LNCAP (cell line): Measurements from ENCODE around the gene BRINP2.

Experiments
- TF ChIP-seq, protein P1 (sequence below): fragments of 450-650 bp; IDR thresholded peaks from 2 replicates; pipeline ENCODE4 v1.5.1; 2017; ENCODE audit warnings: mild to moderate bottlenecking

The BRINP2 gene

DNA sequence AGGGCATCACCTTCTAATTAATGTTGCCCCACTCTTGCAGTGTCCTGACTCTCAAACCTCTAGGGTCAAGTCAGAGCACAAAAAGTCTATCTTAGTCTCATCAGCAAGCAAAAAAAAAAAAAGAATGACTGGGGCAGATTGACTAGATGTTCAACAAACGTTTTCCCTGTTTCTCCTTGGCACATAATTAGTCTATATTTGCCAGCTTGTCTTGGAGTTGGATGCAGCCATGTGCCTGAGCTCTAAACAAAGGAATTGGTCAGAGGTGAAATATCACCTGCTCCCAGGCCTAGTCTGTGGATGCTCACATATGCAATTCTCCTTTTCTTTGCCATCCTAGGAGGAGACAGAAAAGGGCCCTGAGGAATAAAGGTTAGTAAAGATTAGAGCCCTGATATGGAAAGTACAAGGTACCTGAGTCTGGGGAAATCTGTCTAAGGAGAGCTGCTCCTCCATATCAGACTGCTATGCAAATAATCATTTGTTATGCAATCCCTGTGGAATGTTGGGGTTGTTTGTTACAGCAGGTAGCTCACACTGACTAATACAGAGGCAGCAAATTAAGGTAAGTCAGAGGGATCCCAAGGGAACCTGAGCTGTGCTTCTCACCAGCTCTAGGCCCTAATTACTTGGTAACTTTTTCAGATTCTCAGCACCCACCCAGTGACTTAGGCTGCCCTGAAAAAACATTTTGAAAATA, 130.8 kb downstream of the BRINP2 start:
- TF ChIP-seq, protein P1, sequence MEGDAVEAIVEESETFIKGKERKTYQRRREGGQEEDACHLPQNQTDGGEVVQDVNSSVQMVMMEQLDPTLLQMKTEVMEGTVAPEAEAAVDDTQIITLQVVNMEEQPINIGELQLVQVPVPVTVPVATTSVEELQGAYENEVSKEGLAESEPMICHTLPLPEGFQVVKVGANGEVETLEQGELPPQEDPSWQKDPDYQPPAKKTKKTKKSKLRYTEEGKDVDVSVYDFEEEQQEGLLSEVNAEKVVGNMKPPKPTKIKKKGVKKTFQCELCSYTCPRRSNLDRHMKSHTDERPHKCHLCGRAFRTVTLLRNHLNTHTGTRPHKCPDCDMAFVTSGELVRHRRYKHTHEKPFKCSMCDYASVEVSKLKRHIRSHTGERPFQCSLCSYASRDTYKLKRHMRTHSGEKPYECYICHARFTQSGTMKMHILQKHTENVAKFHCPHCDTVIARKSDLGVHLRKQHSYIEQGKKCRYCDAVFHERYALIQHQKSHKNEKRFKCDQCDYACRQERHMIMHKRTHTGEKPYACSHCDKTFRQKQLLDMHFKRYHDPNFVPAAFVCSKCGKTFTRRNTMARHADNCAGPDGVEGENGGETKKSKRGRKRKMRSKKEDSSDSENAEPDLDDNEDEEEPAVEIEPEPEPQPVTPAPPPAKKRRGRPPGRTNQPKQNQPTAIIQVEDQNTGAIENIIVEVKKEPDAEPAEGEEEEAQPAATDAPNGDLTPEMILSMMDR: no peak

DNA sequence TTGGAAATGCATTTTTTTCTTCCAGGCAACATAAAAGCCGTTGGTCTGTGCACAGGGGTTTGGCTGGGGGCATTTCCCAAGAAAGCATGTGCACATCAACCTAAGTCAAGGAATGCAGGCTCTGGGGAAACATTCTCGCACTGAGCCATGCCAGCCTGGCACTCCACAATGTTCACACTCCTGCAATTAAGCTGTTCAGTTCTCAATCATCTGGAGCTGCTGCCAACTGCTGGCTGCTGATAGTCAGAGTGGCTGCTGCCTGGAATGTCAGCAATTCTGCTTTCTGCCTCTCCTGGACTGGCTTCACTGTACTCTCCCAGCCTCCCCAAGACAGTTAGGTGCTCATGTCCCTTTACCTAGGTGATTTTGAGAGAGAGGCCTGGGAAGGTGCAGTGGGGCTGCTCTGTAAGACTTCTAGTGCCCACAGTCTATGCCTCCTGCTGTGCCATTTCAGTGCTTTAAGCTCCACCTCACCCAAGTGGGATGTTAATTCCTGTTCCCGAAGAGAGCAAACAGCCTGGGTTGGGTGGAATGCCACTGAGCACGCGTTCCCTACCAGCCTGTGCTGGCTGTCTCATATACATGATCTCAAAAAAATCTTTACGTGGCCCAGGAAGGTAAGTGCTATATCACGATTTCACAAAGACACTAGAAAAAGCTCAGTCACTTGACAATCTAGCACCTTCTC, 131.7 kb downstream of the BRINP2 start:
- TF ChIP-seq, protein P1: no peak

DNA sequence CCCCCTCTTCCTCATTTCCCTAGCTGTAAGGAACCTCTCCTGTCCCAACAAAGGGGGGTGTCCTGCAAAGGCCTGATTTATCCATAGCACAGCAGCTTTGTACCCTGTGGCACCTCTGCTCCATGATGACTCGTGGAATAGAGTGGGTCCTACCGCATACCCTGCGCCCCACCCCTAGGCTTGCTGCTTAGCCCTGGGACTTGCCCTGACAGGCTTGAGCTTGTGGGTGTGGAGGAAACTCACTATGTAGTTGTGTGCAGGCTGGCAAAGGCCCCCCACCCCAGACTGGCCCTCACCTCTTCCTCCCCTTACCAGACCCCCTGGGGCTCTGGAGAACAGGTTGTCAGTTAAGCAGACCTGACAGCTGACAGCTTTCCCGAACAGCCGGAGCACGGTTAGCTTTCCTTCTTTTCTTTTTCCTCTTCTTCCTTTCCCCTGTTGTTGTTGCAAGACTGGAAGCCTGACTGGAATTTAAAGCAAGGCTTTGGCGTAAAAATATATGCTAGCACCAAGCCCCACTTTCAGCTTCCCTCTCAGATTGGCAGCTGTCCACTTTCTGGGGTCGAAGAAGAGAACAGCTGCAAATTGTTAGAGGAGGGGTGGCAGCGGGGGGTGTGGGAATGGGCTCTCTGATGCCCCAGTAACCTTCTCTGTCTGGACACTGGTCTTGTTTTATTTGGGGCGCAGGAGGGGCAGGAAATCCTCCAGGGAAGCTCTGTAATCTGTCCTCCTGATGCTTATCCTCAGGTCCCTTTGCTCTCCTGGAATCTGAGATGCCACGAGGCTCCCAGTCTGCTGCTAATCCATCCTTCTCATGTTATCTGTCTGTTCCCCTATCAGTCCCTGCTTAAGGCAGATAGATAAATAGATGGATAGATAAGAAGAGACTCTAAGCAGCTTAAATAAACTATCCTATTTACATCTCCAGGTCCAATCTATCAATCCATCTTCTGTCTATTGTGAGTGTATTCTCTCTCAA, 134.6 kb downstream of the BRINP2 start:
- TF ChIP-seq, protein P1: no peak

DNA sequence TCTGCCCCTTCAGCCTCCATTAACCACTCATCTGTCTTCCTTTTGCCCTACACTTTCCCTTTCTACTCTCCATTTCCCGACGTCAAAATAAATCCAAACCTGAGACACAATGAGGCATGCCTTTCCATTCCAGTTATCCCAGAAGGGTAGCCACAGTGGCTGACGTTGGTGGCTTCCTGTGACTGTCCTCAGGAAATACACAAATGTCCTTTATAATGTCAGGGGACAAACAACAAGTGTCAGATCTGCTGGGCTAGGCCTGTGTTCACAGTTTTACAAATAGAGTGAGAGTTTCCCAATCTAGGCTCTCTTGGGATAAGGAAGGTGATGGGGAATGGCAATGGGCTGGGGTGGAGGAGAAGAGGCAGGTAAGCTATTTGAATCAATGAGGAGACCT, 135.3 kb downstream of the BRINP2 start:
- TF ChIP-seq, protein P1: no peak

DNA sequence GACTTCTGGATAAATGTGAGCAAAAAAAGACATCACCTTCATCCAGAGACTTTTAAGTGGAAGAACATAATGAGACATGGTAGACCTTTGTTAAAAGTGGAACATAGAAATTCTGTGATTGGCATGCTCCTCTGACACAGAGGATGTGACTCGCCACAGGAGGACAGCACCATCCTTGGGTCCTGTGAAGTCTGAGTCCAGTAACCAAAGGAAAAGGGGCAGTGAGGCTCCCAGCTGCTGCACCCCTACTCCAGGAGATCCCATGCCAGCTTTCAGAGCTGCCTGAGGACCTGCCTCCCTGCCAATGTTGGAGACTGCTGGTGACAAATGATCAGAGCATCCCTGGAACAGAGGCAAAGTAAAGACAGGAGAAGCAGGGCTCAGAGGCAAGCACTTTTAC, 136.2 kb downstream of the BRINP2 start:
- TF ChIP-seq, protein P1: no peak

DNA sequence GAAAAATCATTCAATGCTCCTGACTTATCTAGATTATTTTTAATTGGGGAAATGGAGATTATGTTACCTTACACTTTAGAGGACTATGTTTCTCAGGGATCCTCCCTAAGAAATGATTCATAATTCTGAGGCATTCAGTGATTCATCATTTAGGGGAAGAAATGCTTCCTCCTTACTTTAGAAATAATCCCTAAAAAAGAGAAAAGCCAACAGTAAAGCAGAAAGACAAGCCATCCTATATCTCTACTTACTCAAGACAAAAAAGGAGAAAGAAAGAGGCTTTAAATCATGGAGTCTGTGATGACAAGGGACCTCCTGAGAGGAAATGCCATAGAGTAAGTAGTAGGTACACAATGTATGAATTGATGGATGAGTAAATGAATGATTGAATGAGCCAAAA, 137.0 kb downstream of the BRINP2 start:
- TF ChIP-seq, protein P1: no peak

DNA sequence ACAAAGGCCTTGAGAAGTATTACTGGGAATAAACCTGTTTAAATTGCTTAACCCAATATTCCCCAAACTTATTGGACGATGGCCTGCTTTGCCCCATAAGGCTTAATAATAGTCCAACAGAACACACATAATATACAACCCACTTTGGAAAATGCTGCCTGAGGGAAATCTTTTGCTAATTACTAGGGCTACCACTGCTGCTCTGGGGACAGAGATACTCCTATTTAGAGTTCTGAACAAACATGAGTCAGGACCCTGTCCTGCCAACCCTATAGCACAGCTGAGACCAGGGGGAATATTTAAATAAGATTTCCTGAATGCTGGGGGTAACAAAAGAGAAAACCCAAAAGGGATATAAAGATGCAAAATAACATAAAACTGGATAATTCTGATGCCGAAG, 139.1 kb downstream of the BRINP2 start:
- TF ChIP-seq, protein P1: no peak
